Uterus (tissue), 4 donors: ENCODE results near the gene ETHE1. TPM values are rescaled to one million over a fixed set of nuclear protein-coding genes. Genes with fewer than 3 reads are reported as not detected.

ENCODE experiments used
- DNase-seq, 2 donors: peaks; one replicate each; pipeline ENCODE4 v3.0.0-alpha.2; 2019 to 2020
- H3K27ac ChIP-seq, 2 donors: fragments of 200-600 bp; sonication (generic); 1 replicate in 1 of 2; 2 replicates in 1 of 2; pipeline ENCODE4 v1.5.1; 2016 to 2018
- H3K27me3 ChIP-seq, 2 donors: fragments of 200-600 bp; sonication (generic); one replicate each; pipeline ENCODE4 v1.5.1; 2018 to 2019; ENCODE audit warnings: control low read depth in 1 of 2
- H3K36me3 ChIP-seq, 2 donors: fragments of 200-600 bp; sonication (generic); one replicate each; pipeline ENCODE4 v1.5.1; 2019; ENCODE audit warnings: control low read depth in 1 of 2
- H3K4me1 ChIP-seq, 2 donors: fragments of 200-600 bp; sonication (generic); one replicate each; pipeline ENCODE4 v1.5.1; 2018 to 2019; ENCODE audit warnings: control low read depth in 1 of 2
- H3K4me3 ChIP-seq, 2 donors: fragments of 200-600 bp; sonication (generic); 1 replicate in 1 of 2; 2 replicates in 1 of 2; pipeline ENCODE4 v1.5.1; 2018 to 2019; ENCODE audit warnings: mild to moderate bottlenecking in 1 of 2
- H3K9me3 ChIP-seq, 2 donors: fragments of 200-600 bp; sonication (generic); one replicate each; pipeline ENCODE4 v1.5.1; 2019; ENCODE audit warnings: control low read depth in 1 of 2
- CTCF ChIP-seq, 4 experiments: fragments of 200-600 bp in 2 of 4; fragments of 450-650 bp in 2 of 4; sonication (generic) in 2 of 4; IDR thresholded peaks; one replicate each; pipeline ENCODE4 v1.5.1; 2016 to 2019; ENCODE audit warnings: antibody characterized with exemption in 4 of 4, mild to moderate bottlenecking in 2 of 4, moderate library complexity in 1 of 4
- POLR2A ChIP-seq, 2 donors: fragments of 450-650 bp; IDR thresholded peaks; one replicate each; pipeline ENCODE4 v1.6.1; 2016; ENCODE audit warnings: antibody characterized with exemption in 2 of 2, mild to moderate bottlenecking in 1 of 2, moderate library complexity in 1 of 2
- intact Hi-C: fragments of 100-400 bp; cut with DNase I; formaldehyde crosslinking; loops from one replicate; pipeline ENCODE4 v1.15.1; 2023; ENCODE audit warnings: low total_unique reads
- total RNA-seq, 4 donors: library from RNA; depleted of rRNA in 3 of 4; stranded (reverse); fragments of >200 nt in 3 of 4; gene quantifications; one replicate each; pipeline versions ENCODE4 v1.1.0 to v1.2.4, GENCODE V29; 2014 to 2023
- donor health status: DM: yes; HTN: yes; CAD: no.

Gene ETHE1
- total RNA-seq, 4 donors from 2014 or later = 0.77 to 29.0 (median 12.5) TPM

GRCh38 chr19:43469160-43469480 is 57.9 kb downstream of the ETHE1 start:
- no peak for DNase-seq
- intact Hi-C loops = no loop called here
- no peak for TF ChIP-seq CTCF (IDR thresholded peaks at IDR 0.05)
- TF ChIP-seq POLR2A (IDR thresholded peaks at IDR 0.05) = no peak
- Histone ChIP-seq H3K27ac (no peak overlapping the region), H3K4me1 (peaks cover 0 to 6% of the 10 kb centered on the region in 2 donors), H3K9me3 (no peaks in the 10 kb centered on the region), H3K4me3 (no peak overlapping the region), H3K27me3 (no peaks in the 10 kb centered on the region), H3K36me3 (no peaks in the 10 kb centered on the region)

GRCh38 chr19:43468354-43469159 is 58.4 kb downstream of the ETHE1 start:
- H3K36me3 ChIP-seq = no peaks in the 10 kb centered on the region
- H3K27me3 ChIP-seq = no peaks in the 10 kb centered on the region
- H3K27ac ChIP-seq = no peak overlapping the region
- intact Hi-C loops = no loop called here
- peaks cover 0 to 8% of the 10 kb centered on the region in 2 donors for H3K4me1 ChIP-seq
- no peak overlapping the region for H3K4me3 ChIP-seq
- TF ChIP-seq POLR2A (IDR thresholded peaks at IDR 0.05) (no peak), CTCF (IDR thresholded peaks at IDR 0.05) (no peak)
- DNase-seq = no peak
- no peaks in the 10 kb centered on the region for H3K9me3 ChIP-seq

- Histone ChIP-seq H3K27ac (no peak overlapping the region), H3K4me3 (no peak overlapping the region), H3K4me1 (peaks cover 0 to 8% of the 10 kb centered on the region in 2 donors), H3K9me3 (no peaks in the 10 kb centered on the region), H3K36me3 (no peaks in the 10 kb centered on the region), H3K27me3 (no peaks in the 10 kb centered on the region)
- no peak for DNase-seq
- intact Hi-C loops = no loop called here
- TF ChIP-seq POLR2A (IDR thresholded peaks at IDR 0.05) (no peak), CTCF (IDR thresholded peaks at IDR 0.05) (no peak)
These were observed 59.3 kb downstream of the ETHE1 start for GRCh38 chr19:43467730-43468129.

- TF ChIP-seq POLR2A (IDR thresholded peaks at IDR 0.05) = no peak
- no peak for TF ChIP-seq CTCF (IDR thresholded peaks at IDR 0.05)
- DNase-seq = no peak
- H3K4me1 ChIP-seq = peaks cover 0 to 8% of the 10 kb centered on the region in 2 donors
- no peak overlapping the region for H3K4me3 ChIP-seq
- intact Hi-C loops = no loop called here
- no peak overlapping the region for H3K27ac ChIP-seq
- H3K36me3 ChIP-seq = no peaks in the 10 kb centered on the region
- no peaks in the 10 kb centered on the region for H3K27me3 ChIP-seq
- H3K9me3 ChIP-seq = no peaks in the 10 kb centered on the region
These were observed 59.7 kb downstream of the ETHE1 start for GRCh38 chr19:43467276-43467675.

- H3K4me1 ChIP-seq = peaks cover 0 to 8% of the 10 kb centered on the region in 2 donors
- intact Hi-C loops = no loop called here
- no peak overlapping the region for H3K4me3 ChIP-seq
- no peak for DNase-seq
- no peaks in the 10 kb centered on the region for H3K9me3 ChIP-seq
- no peak for TF ChIP-seq CTCF (IDR thresholded peaks at IDR 0.05)
- TF ChIP-seq POLR2A (IDR thresholded peaks at IDR 0.05) = no peak
- no peaks in the 10 kb centered on the region for H3K36me3 ChIP-seq
- no peaks in the 10 kb centered on the region for H3K27me3 ChIP-seq
- H3K27ac ChIP-seq = no peak overlapping the region
These were observed 60.2 kb downstream of the ETHE1 start for GRCh38 chr19:43466793-43467192.
